RWPE1 (cell line): ENCODE results near the gene RETREG3.
"Not testable (repeated sequence)": the region's sequence is repeated elsewhere in the genome, so short reads cannot be mapped to it uniquely, and the experiment has no call there.

Experiments used
- CTCF ChIA-PET: fragments of 350-600 bp; sonication (Branson Sonifier 250); formaldehyde crosslinking; extraction: SDS; loops from one replicate; lab custom pipeline; 2021; lab: Yijun Ruan, JAX
- POLR2A ChIA-PET: fragments of 400-600 bp; formaldehyde crosslinking; extraction: SDS; loops from one replicate; lab custom pipeline; 2020; ENCODE audit warnings: antibody characterized with exemption; ENCODE audit not compliant: low non-redundant PET; lab: Yijun Ruan, JAX
- DNase-seq: peaks from one replicate; pipeline ENCODE4 v3.0.0; 2012; ENCODE audit warnings: low spot score
- H3K27ac ChIP-seq: fragments of 450-650 bp; 2 replicates; pipeline ENCODE4 v1.5.1; 2017
- TF ChIP-seq, protein P1 (sequence below): fragments of 450-650 bp; conservative IDR thresholded peaks from 2 replicates; pipeline ENCODE4 v1.5.1; 2017; ENCODE audit warnings: low read depth, mild to moderate bottlenecking

RETREG3 gene

DNA sequence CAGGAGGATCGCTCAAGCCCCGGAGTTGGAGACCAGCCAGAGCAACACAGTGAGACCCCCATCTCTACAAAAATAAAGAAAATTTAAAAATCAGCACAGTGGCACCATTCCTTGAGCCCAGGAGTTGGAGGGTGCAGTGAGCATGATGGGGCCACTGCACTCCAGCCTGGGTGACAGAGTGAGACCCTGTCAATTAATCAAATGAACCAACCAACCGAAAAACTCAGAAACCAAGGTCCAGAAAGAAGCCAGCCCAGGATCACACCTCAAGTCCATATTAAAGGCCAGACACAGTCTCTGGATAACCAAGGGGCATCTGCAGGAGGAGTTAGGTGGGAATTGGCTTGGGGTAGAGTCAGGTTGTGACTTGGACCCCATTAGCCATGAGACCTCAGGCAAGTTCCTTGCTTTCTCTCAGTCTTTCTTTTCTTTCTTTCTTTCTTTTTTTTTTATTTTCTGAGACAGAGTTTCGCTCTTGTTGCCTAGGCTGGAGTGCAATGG is 54.0 kb downstream of the RETREG3 start:
- no peak for DNase-seq
- H3K27ac ChIP-seq, result peak overlapping the region; percentile 90
- ChIA-PET CTCF (interaction anchor here (0.6 to 1.5 kb wide), 2 partner anchors 28 to 149 kb away, joined by 3 to 4 read pairs; no protein-coding TSS in a partner anchor), POLR2A (interaction anchor here (0.6 to 1.6 kb wide), 2 partner anchors 25 to 236 kb away, joined by 3 to 5 read pairs; no protein-coding TSS in a partner anchor)
- TF ChIP-seq, protein P1, sequence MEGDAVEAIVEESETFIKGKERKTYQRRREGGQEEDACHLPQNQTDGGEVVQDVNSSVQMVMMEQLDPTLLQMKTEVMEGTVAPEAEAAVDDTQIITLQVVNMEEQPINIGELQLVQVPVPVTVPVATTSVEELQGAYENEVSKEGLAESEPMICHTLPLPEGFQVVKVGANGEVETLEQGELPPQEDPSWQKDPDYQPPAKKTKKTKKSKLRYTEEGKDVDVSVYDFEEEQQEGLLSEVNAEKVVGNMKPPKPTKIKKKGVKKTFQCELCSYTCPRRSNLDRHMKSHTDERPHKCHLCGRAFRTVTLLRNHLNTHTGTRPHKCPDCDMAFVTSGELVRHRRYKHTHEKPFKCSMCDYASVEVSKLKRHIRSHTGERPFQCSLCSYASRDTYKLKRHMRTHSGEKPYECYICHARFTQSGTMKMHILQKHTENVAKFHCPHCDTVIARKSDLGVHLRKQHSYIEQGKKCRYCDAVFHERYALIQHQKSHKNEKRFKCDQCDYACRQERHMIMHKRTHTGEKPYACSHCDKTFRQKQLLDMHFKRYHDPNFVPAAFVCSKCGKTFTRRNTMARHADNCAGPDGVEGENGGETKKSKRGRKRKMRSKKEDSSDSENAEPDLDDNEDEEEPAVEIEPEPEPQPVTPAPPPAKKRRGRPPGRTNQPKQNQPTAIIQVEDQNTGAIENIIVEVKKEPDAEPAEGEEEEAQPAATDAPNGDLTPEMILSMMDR, result no peak

DNA sequence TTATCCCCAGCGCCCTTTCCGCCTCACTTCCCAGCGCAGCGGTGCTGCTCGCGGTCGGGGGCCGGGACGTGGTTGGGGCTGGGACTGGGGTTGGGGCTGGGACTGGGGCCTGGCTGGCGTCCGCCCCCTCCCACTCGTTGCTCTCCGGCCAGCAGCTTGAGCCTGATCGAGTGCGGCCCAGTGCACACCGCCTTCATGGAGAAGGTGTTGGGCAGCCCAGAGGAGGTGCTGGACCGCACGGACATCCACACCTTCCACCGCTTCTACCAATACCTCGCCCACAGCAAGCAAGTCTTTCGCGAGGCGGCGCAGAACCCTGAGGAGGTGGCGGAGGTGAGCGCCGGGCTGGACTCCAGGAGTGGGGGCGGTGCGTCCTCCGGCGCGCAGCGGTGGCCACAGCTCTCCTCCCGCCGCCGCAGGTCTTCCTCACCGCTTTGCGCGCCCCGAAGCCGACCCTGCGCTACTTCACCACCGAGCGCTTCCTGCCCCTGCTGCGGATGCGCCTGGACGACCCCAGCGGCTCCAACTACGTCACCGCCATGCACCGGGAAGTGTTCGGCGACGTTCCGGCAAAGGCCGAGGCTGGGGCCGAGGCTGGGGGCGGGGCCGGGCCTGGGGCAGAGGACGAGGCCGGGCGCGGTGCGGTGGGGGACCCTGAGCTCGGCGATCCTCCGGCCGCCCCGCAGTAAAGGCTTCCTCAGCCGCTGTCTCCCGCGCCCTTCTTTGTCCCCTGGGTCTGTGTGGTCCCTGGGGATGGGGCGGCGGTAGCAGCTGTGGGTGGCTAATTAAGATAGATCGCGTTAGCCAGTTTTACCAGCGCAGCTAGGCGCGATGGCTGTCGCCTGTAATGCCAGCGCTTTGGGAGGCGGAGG is 54.7 kb downstream of the RETREG3 start:
- ChIA-PET POLR2A (interaction anchor here (0.6 to 1.6 kb wide), 4 partner anchors 13 to 235 kb away, joined by 3 to 5 read pairs (median 4); no protein-coding TSS in a partner anchor), CTCF (interaction anchor here (0.6 to 1.5 kb wide), 6 partner anchors 13 to 361 kb away, joined by 3 to 5 read pairs (median 4); no protein-coding TSS in a partner anchor)
- H3K27ac ChIP-seq, result peak overlapping the region; percentile 90
- no peak for DNase-seq
- TF ChIP-seq, protein P1, result no peak

DNA sequence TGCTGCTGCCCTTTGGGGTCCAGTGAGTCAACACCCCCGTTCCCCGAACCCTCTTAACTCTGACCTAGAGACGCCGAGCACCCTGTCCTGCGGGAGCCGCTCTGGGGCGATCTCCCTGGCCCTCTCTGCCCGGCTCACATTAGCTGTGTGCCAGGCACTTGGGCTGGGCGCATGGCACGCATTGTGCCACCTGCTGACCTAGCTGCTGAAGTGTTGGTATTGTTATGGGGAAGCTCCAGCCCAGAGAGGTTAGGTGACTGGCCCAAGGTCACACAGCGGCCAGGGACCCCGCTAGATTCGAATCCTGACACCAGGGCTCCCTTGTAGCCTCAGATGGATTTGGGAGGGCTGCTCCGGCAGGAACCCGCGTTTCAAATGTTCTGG is 55.3 kb downstream of the RETREG3 start:
- peak overlapping the region; percentile 90 for H3K27ac ChIP-seq
- no peak for DNase-seq
- ChIA-PET POLR2A (interaction anchor here (0.7 to 1.6 kb wide), 3 partner anchors 12 to 24 kb away, joined by 3 to 4 read pairs (median 4); no protein-coding TSS in a partner anchor), CTCF (interaction anchor here (0.7 to 1.5 kb wide), 7 partner anchors 13 to 360 kb away, joined by 3 to 5 read pairs (median 4); partner anchors contain the start of gene NAGLU)
- TF ChIP-seq, protein P1, result no peak

DNA sequence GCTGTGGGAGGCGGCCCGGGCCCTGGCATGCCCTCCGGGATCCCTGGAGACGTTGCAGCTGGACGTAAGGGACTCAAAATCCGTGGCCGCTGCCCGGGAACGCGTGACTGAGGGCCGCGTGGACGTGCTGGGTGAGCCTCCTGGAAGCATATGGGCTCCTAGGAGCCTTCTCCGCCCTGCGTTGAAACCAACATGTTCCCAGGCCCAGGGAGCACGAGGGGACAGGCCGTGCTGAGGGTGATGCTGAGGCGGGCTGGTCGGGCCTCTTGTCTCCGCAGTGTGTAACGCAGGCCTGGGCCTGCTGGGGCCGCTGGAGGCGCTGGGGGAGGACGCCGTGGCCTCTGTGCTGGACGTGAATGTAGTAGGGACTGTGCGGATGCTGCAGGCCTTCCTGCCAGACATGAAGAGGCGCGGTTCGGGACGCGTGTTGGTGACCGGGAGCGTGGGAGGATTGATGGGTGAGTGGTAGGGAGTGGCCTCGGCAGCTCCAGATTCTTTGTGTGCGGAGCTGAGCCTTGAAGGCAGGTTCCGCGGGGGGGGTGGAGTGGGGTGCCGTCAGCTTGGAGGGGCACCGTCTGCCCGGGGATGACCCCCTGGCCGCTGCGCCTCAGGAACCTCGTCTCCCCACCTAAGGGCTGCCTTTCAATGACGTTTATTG is 55.9 kb downstream of the RETREG3 start:
- DNase-seq, result no peak
- CTCF ChIA-PET, result interaction anchor here (0.7 to 1.5 kb wide), 5 partner anchors 12 to 359 kb away, joined by 3 to 5 read pairs (median 4); partner anchors contain the start of gene NAGLU
- TF ChIP-seq, protein P1, result peak; percentile 25; the same call in 1 of the 2 replicates
- H3K27ac ChIP-seq, result peak overlapping the region; percentile 90
- POLR2A ChIA-PET, result interaction anchor here (1.1 to 1.6 kb wide), 2 partner anchors 12 to 23 kb away, joined by 3 to 4 read pairs; no protein-coding TSS in a partner anchor

DNA sequence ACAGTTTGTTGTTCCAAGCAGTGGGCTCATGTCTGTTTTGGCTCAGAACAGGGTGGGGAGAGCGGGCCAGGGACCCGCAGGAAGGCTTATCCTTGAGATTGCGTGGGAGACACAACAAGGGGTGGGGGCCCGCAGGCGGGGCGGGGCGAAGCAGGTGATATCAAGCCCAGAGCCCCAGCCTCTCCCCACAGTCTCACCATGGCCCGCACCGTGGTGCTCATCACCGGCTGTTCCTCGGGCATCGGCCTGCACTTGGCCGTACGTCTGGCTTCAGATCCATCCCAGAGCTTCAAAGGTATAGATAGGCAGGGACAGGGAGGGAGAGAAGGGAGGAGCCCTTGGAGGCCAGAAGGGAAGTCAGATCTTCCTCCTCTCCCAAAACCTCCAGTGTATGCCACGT is 56.4 kb downstream of the RETREG3 start, which contains the start of gene HSD17B1:
HSD17B1 (plus strand) TSS at position 188 of the 400 bp plus-strand sequence; CDS start at position 199, 11 bp downstream.
- not testable (repeated sequence) for DNase-seq
- H3K27ac ChIP-seq, result peak within 1 kb of the TSS; percentile 90

DNA sequence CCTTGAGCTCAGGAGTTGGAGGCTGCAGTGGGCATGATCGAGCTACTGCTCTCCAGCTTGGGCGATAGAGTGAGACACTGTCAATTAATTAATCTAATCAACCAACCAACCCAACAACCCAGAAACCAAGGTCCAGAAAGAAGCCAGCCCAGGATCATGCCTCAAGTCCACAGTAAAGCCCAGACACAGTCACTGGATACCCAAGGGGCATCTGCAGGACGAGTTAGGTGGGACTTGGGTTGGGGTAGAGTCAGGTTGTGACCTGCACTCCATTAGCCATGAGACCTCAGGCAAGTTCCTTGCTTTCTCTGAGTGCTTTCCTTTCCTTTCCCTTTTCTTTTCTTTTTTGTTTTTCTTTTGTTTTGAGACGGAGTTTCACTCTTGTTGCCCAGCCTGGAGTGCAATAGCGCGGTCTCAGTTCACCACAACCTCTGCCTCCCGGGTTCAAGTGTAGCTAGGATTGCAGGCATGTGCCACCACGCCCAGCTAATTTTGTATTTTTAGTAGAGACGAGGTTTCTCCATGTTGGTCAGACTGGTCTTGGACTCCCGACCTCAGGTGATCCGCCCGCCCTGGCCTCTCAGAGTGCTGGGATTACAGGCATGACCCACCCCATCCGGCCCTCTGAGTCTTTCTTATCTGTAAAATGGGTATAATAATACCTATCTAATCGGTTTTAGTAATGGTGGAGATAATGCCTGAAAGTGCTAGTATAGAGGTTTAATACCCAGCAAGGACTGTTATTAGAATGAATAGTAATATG is 60.0 kb downstream of the RETREG3 start:
- no peak for DNase-seq
- ChIA-PET CTCF (interaction anchor here (0.6 to 0.9 kb wide), 2 partner anchors 213 to 237 kb away, joined by 3 read pairs; no protein-coding TSS in a partner anchor), POLR2A (interaction anchor here (0.8 kb wide), 1 partner anchor 12 kb away, joined by 3 read pairs; no protein-coding TSS in a partner anchor)
- peak overlapping the region; percentile 54 for H3K27ac ChIP-seq
- TF ChIP-seq, protein P1, result no peak

More for the DNA sequence above, 56.4 kb downstream of the RETREG3 start, which contains the start of gene HSD17B1:
- CTCF ChIA-PET, result interaction anchor here (1.4 kb wide), 1 partner anchor 16 kb away, joined by 4 read pairs; the partner anchor contains the start of gene NAGLU
- POLR2A ChIA-PET, result not testable (repeated sequence)
